OCI-LY7 (cell line): ENCODE results near the gene TMEM135. TPM values are rescaled to one million over a fixed set of nuclear protein-coding genes. Genes with fewer than 3 reads are reported as not detected.

Source experiments
- BruUV-seq: library from RNA; stranded (reverse); fragments of 400-500 nt; replicated peaks from 2 replicates; lab custom pipeline; 2021; lab: Mats Ljungman, UMichigan
- CTCF ChIA-PET: fragments of 300-600 bp; sonication (Branson Sonifier 250); formaldehyde crosslinking; loops from one replicate; lab custom pipeline; 2022; ENCODE audit warnings: antibody characterized with exemption; ENCODE audit not compliant: unreplicated experiment; lab: Charles Lee
- POLR2A ChIA-PET: fragments of 300-600 bp; sonication (Branson Sonifier 250); formaldehyde crosslinking; loops from one replicate; lab custom pipeline; 2022; ENCODE audit warnings: antibody characterized with exemption; lab: Charles Lee
- DNase-seq: peaks from one replicate; pipeline ENCODE4 v3.0.0-alpha.2; 2015; ENCODE audit warnings: low spot score
- H2AFZ ChIP-seq: fragments of 200-600 bp; sonication (generic), shearing (Covaris generic); 2 replicates; pipeline ENCODE4 v1.6.1; 2014; ENCODE audit warnings: mild to moderate bottlenecking, antibody characterized with exemption, low read length, moderate library complexity
- H3K27ac ChIP-seq: fragments of 200-600 bp; sonication (generic); 2 replicates; pipeline ENCODE4 v1.5.1; 2014; ENCODE audit warnings: mixed run types, low read depth, mild to moderate bottlenecking, moderate library complexity, low read length, inconsistent platforms; ENCODE audit not compliant: poor library complexity, severe bottlenecking
- H3K36me3 ChIP-seq: fragments of 200-600 bp; sonication (generic); 2 replicates; pipeline ENCODE4 v1.6.1; 2014; ENCODE audit warnings: mild to moderate bottlenecking, antibody characterized with exemption, low read length, moderate library complexity, mixed read lengths; ENCODE audit not compliant: insufficient read depth
- H3K4me1 ChIP-seq: fragments of 200-600 bp; sonication (generic); 2 replicates; pipeline ENCODE4 v1.5.1; 2014; ENCODE audit warnings: mild to moderate bottlenecking, low read length; ENCODE audit not compliant: insufficient read depth, poor library complexity, severe bottlenecking
- H3K4me2 ChIP-seq: fragments of 200-600 bp; sonication (generic); 2 replicates; pipeline ENCODE4 v1.6.1; 2014; ENCODE audit warnings: mild to moderate bottlenecking, low read length
- H3K4me3 ChIP-seq: fragments of 200-600 bp; sonication (generic); 2 replicates; pipeline ENCODE4 v1.5.1; 2014; ENCODE audit warnings: mild to moderate bottlenecking, low read depth, low read length; ENCODE audit not compliant: poor library complexity, severe bottlenecking
- H3K79me2 ChIP-seq: fragments of 200-600 bp; sonication (generic); 2 replicates; pipeline ENCODE4 v1.6.1; 2016; ENCODE audit warnings: low read depth, mild to moderate bottlenecking, low read length, moderate library complexity, mixed read lengths; ENCODE audit not compliant: insufficient read depth
- H3K9me2 ChIP-seq: fragments of 200-600 bp; sonication (generic); 2 replicates; pipeline ENCODE4 v1.6.1; 2016; ENCODE audit warnings: mild to moderate bottlenecking, low read length, mixed read lengths; ENCODE audit not compliant: insufficient read depth
- H3K9me3 ChIP-seq: fragments of 200-600 bp; sonication (generic); 2 replicates; pipeline ENCODE4 v1.6.1; 2014; ENCODE audit warnings: mild to moderate bottlenecking, mixed run types, low read length, mixed read lengths
- H4K20me1 ChIP-seq: fragments of 200-600 bp; sonication (generic); 2 replicates; pipeline ENCODE4 v1.6.1; 2014; ENCODE audit warnings: mild to moderate bottlenecking, antibody characterized with exemption, low read length, moderate library complexity, mixed read lengths; ENCODE audit not compliant: insufficient read depth
- EZH2phosphoT487 ChIP-seq: fragments of 200-600 bp; sonication (generic); IDR thresholded peaks from 2 replicates; pipeline ENCODE4 v1.6.1; 2018; ENCODE audit warnings: low read depth, borderline replicate concordance, mild to moderate bottlenecking, mixed run types, antibody characterized with exemption, low read length, moderate library complexity, mixed read lengths
- intact Hi-C: fragments of 100-400 bp; cut with micrococcal nuclease; formaldehyde crosslinking; loops from one replicate; pipeline ENCODE4 v1.10.0; 2022; ENCODE audit not compliant: unreplicated experiment
- total RNA-seq, 2 experiments: library from RNA; depleted of rRNA in 1 of 2; stranded (reverse); fragments of >200 nt in 1 of 2; shearing (Covaris generic) in 1 of 2; gene quantifications; 2 replicates each; pipeline ENCODE4 v1.2.3, GENCODE V29; 2014 to 2022
- TF ChIP-seq, protein P1 (sequence below): fragments of 200-600 bp; sonication (generic); conservative IDR thresholded peaks from 2 replicates; pipeline ENCODE4 v1.5.1; 2014; ENCODE audit warnings: mild to moderate bottlenecking, antibody characterized with exemption, low read length, moderate library complexity, mixed read lengths

The TMEM135 gene
- total RNA-seq, 2 experiments from 2014 or later: 14.5 to 56.4 TPM

DNA sequence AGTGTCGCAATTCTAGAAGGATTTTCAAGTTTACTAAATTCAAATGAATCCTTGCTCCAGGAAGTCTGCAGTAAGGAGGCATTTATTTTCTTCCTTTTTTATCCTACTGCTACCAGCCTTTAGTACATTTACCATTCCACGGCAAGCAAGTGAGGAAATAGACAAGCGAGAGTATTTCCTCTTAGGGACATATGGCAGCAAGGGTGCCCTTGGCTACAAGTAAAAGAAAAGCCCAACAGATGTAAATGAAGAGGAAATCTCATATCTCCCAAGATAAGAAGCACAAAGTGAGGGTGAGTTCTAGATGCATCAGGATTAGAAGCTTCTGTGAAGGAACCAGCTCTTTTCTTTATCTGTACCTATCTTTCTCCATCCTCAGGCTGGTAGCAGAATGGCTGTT, 44.7 kb upstream of the TMEM135 start:
- H4K20me1 ChIP-seq: no peaks in the 10 kb centered on the region
- CTCF ChIA-PET: no interaction called here
- intact Hi-C loops: loop anchor here (5.0 kb wide), 1 partner anchor 299 kb away; no protein-coding TSS in a partner anchor

DNA sequence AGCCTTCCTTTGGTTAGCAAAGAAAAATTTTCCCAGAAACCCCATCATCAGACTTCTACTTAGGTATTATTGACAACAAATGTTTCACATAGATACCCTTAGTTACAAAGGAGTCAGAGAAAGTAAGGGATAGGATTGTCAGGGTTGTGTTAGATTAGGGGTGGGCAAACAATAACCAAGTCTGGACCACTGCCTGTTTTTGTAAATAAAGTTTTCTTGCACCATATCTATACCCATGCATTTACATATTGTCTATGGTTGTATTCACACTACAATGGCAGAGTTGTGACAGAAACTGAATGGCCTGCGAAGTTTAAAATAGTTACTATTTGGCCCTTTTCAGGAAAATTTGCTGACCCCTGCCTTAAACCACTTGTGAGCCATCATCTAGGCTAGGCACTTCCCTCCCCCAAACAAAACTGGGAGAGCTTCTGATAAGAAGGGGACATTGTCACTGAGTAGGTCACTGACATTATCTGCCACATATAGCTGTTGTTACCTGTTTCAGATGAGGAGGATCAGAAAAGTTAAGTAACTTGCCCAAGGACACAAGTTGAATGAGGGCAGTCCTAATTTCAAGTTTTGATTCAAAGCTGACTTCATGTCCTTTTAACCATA, 40.7 kb upstream of the TMEM135 start:
- Histone ChIP-seq H3K9me3 (no peaks in the 10 kb centered on the region), H3K9me2 (no peaks in the 10 kb centered on the region), H3K36me3 (no peaks in the 10 kb centered on the region), H3K4me3 (no peak overlapping the region), H2AFZ (no peak overlapping the region), H4K20me1 (no peaks in the 10 kb centered on the region), H3K4me2 (no peak overlapping the region), H3K27ac (no peak overlapping the region), H3K4me1 (no peaks in the 10 kb centered on the region), H3K79me2 (no peaks in the 10 kb centered on the region)
- TF ChIP-seq EZH2phosphoT487: no peak
- intact Hi-C loops: no loop called here
- CTCF ChIA-PET: no interaction called here
- BruUV-seq: no TSS peak
- POLR2A ChIA-PET: interaction anchor here (0.7 to 0.9 kb wide), 2 partner anchors 25 to 41 kb away, joined by 3 read pairs; no protein-coding TSS in a partner anchor
- no peak for DNase-seq

More for the DNA sequence above, 44.7 kb upstream of the TMEM135 start:
- H3K79me2 ChIP-seq: no peaks in the 10 kb centered on the region
- no peak overlapping the region for H3K4me3 ChIP-seq
- no peak for DNase-seq
- no peaks in the 10 kb centered on the region for H3K9me2 ChIP-seq
- TF ChIP-seq, protein P1, sequence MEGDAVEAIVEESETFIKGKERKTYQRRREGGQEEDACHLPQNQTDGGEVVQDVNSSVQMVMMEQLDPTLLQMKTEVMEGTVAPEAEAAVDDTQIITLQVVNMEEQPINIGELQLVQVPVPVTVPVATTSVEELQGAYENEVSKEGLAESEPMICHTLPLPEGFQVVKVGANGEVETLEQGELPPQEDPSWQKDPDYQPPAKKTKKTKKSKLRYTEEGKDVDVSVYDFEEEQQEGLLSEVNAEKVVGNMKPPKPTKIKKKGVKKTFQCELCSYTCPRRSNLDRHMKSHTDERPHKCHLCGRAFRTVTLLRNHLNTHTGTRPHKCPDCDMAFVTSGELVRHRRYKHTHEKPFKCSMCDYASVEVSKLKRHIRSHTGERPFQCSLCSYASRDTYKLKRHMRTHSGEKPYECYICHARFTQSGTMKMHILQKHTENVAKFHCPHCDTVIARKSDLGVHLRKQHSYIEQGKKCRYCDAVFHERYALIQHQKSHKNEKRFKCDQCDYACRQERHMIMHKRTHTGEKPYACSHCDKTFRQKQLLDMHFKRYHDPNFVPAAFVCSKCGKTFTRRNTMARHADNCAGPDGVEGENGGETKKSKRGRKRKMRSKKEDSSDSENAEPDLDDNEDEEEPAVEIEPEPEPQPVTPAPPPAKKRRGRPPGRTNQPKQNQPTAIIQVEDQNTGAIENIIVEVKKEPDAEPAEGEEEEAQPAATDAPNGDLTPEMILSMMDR: no peak
- TF ChIP-seq EZH2phosphoT487: no peak
- no TSS peak for BruUV-seq
- H2AFZ ChIP-seq: no peak overlapping the region
- no peaks in the 10 kb centered on the region for H3K9me3 ChIP-seq
- H3K4me1 ChIP-seq: no peaks in the 10 kb centered on the region
- no peak overlapping the region for H3K4me2 ChIP-seq
- POLR2A ChIA-PET: interaction anchor here (1.6 to 1.7 kb wide), 2 partner anchors 232 to 312 kb away, joined by 4 to 5 read pairs; no protein-coding TSS in a partner anchor
- no peaks in the 10 kb centered on the region for H3K36me3 ChIP-seq
- H3K27ac ChIP-seq: no peak overlapping the region

DNA sequence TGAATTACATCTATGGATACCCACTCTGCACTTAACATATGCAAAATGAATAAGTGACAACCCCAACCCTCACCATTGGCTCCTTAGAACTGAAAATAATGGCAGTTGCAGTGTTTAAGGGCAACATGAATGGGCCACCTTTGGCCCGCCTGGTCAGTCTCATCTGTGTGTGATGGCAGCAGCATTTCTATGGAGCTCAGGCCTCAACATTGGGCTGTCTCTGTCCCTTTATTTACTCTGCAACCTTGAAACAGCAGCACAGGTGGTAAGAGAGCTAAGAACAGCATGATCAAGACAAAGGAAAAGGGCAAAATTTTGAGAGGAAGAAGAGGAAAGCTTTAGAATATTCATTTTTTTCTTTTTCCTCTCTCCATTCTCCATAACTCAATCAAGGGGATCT, 38.3 kb upstream of the TMEM135 start:
- H3K27ac ChIP-seq: no peak overlapping the region
- H3K36me3 ChIP-seq: no peaks in the 10 kb centered on the region
- no peak overlapping the region for H3K4me3 ChIP-seq
- ChIA-PET CTCF (no interaction called here), POLR2A (interaction anchor here (0.6 to 1.1 kb wide), 4 partner anchors 111 to 270 kb away, joined by 3 to 4 read pairs (median 3); no protein-coding TSS in a partner anchor)
- no peak overlapping the region for H3K4me2 ChIP-seq
- no peak overlapping the region for H2AFZ ChIP-seq
- H3K9me3 ChIP-seq: no peaks in the 10 kb centered on the region
- no peaks in the 10 kb centered on the region for H3K9me2 ChIP-seq
- no peak for DNase-seq
- H4K20me1 ChIP-seq: no peaks in the 10 kb centered on the region
- H3K79me2 ChIP-seq: no peaks in the 10 kb centered on the region
- intact Hi-C loops: no loop called here
- no peaks in the 10 kb centered on the region for H3K4me1 ChIP-seq
- BruUV-seq: no TSS peak
- TF ChIP-seq EZH2phosphoT487: no peak
- TF ChIP-seq, protein P1: no peak
